K562 (cell line): ENCODE data around the gene ADGRB3. TPM values are rescaled to one million over a fixed set of nuclear protein-coding genes. Genes with fewer than 3 reads are reported as not detected.

ENCODE experiments used
- ATAC-seq: fragments of 200-7000 bp; cut with Tn5 transposase; 3 replicates; pipeline ENCODE4 v1.9.1; 2020; ENCODE audit warnings: moderate library complexity
- BruUV-seq: library from RNA; stranded (reverse); fragments of 400-500 nt; replicated peaks from 2 replicates; lab custom pipeline; 2021; lab: Mats Ljungman, UMichigan
- CTCF ChIA-PET: fragments of 300-600 bp; formaldehyde crosslinking; extraction: SDS; loops from one replicate; lab custom pipeline; 2021; ENCODE audit warnings: low intra/inter-chr PET ratio; lab: Yijun Ruan, JAX
- POLR2A ChIA-PET: fragments of 300-600, 350-650 bp; sonication (Branson Sonifier 250); formaldehyde crosslinking; extraction: SDS; loops from one replicate; lab custom pipeline; 2021; ENCODE audit warnings: antibody characterized with exemption, inconsistent platforms; lab: Yijun Ruan, JAX
- DNase-seq, 4 experiments: peaks; one replicate each; pipeline versions ENCODE4 v3.0.0 to v3.0.0-alpha.2; 2011 to 2018; ENCODE audit warnings: low spot score in 3 of 4, mixed read lengths in 3 of 4; ENCODE audit errors: extremely low read depth in 1 of 4
- FAIRE-seq: peaks from 2 replicates; lab custom pipeline; 2011; peaks lifted over from hg19 to GRCh38; lab: Jason Lieb, UNC
- H2AFZ ChIP-seq: 2 replicates; pipeline ENCODE4 v1.6.0; 2011; ENCODE audit warnings: low read depth, low read length, control low read depth, inconsistent platforms
- H3K27ac ChIP-seq: fragments of 200-600 bp; 3 replicates; pipeline ENCODE4 v1.8.0; 2011; ENCODE audit warnings: low read depth, mild to moderate bottlenecking, control low read depth, inconsistent platforms, low read length, moderate library complexity, mixed read lengths; ENCODE audit errors: extremely low read depth
- H3K27me3 ChIP-seq, 2 experiments: fragments of 300-600 bp in 1 of 2; 2 replicates in 1 of 2; 3 replicates in 1 of 2; pipeline versions ENCODE4 v1.6.0 to v1.8.0; 2011; ENCODE audit warnings: inconsistent platforms in 2 of 2, low read length in 2 of 2, mild to moderate bottlenecking in 1 of 2, mixed read lengths in 1 of 2, moderate library complexity in 1 of 2; ENCODE audit not compliant: control insufficient read depth in 2 of 2, insufficient read depth in 2 of 2
- H3K36me3 ChIP-seq: fragments of 300-600 bp; 3 replicates; pipeline ENCODE4 v1.8.0; 2011; ENCODE audit warnings: mild to moderate bottlenecking, low read length, inconsistent platforms; ENCODE audit not compliant: control insufficient read depth, insufficient read depth
- H3K4me1 ChIP-seq, 2 experiments: fragments of 200-600 bp in 1 of 2; replicated peaks in 1 of 2; 2 replicates in 1 of 2; 3 replicates in 1 of 2; pipeline versions ENCODE4 v1.5.1 to v1.8.0; 2011; ENCODE audit warnings: inconsistent platforms in 2 of 2, low read length in 2 of 2, mild to moderate bottlenecking in 1 of 2, mixed read lengths in 1 of 2, moderate library complexity in 1 of 2; ENCODE audit not compliant: control insufficient read depth in 2 of 2, insufficient read depth in 2 of 2
- H3K4me2 ChIP-seq: 2 replicates; pipeline ENCODE4 v1.6.1; 2011; ENCODE audit warnings: low read length, control low read depth, inconsistent platforms, mixed read lengths; ENCODE audit not compliant: insufficient read depth
- H3K4me3 ChIP-seq: fragments of 200-600 bp; sonication (generic), shearing (Covaris generic); 2 replicates; pipeline ENCODE4 v1.5.1; 2016; ENCODE audit warnings: control low read depth, inconsistent platforms
- H3K79me2 ChIP-seq: fragments of 200-600 bp; 3 replicates; pipeline ENCODE4 v1.8.0; 2011; ENCODE audit warnings: low read length, inconsistent platforms; ENCODE audit not compliant: control insufficient read depth, insufficient read depth
- H3K9ac ChIP-seq, 2 experiments: 2 replicates each; pipeline versions ENCODE4 v1.6.0 to v1.6.1; 2011; ENCODE audit warnings: low read depth in 2 of 2, low read length in 2 of 2, control low read depth in 1 of 2, inconsistent platforms in 1 of 2, mild to moderate bottlenecking in 1 of 2, mixed read lengths in 1 of 2; ENCODE audit not compliant: insufficient read depth in 1 of 2
- H3K9me1 ChIP-seq: one replicate; pipeline ENCODE4 v1.6.0; 2011; ENCODE audit warnings: inconsistent platforms, mild to moderate bottlenecking, low read length, moderate library complexity; ENCODE audit not compliant: control insufficient read depth, insufficient read depth
- H3K9me3 ChIP-seq: replicated peaks from 2 replicates; pipeline ENCODE4 v1.5.1; 2011; ENCODE audit warnings: low read depth, low read length, inconsistent platforms; ENCODE audit not compliant: control insufficient read depth, insufficient read depth
- H4K20me1 ChIP-seq: replicated peaks from 2 replicates; pipeline ENCODE4 v1.6.1; 2011; ENCODE audit warnings: low read length, inconsistent platforms, mixed read lengths; ENCODE audit not compliant: control insufficient read depth, insufficient read depth
- ZNF407 ChIP-seq: fragments of 450-650 bp; IDR thresholded peaks from 2 replicates; pipeline ENCODE4 v1.6.1; 2016; ENCODE audit warnings: low read depth
- ZNF431 ChIP-seq: sonication (generic); formaldehyde crosslinking; IDR thresholded peaks from 2 replicates; pipeline ENCODE4 v1.8.0; 2022; ENCODE audit warnings: mild to moderate bottlenecking, missing genetic modification reagents
- WGBS: fragments of 100-300 bp; shearing (Covaris generic); methylation state at CpG from one replicate; pipeline ENCODE4 v1.1.6; 2016; ENCODE audit warnings: low coverage, mixed read lengths; ENCODE audit not compliant: insufficient coverage; ENCODE audit errors: missing lambda C conversion rate; 5-methylcytosine and 5-hydroxymethylcytosine counted together
- in situ Hi-C: fragments of 300-500 bp; cut with MboI; formaldehyde crosslinking; loops from 4 replicates; pipeline ENCODE4 v1.15.0; 2018; ENCODE audit warnings: inconsistent platforms, mixed read lengths
- intact Hi-C: fragments of 100-400 bp; cut with micrococcal nuclease; formaldehyde crosslinking; loops from 2 replicates; pipeline ENCODE4 v1.14.2; 2022
- polyA plus RNA-seq, 8 experiments: library from polyadenylated mRNA; depleted of rRNA in 4 of 8; stranded (reverse) in 5 of 8; unstranded in 3 of 8; fragments of >200 nt; fragmentation: Nextera tagmentation in 2 of 8; fragmentation: Illumina TruSeq in 1 of 8; extraction: Ambion mirVana in 2 of 8; extraction: Trizol in 1 of 8; gene quantifications; 2 replicates each; pipeline versions ENCODE4 v1.2.1 to v1.2.3, GENCODE V29; 2011 to 2014; ENCODE audit warnings: inconsistent platforms in 1 of 8, missing spikeins in 1 of 8
- total RNA-seq, 7 experiments: library from RNA; depleted of rRNA in 6 of 7; stranded (reverse); fragments of >200 nt in 6 of 7; fragmentation: Illumina TruSeq in 2 of 7; extraction: Trizol in 2 of 7; gene quantifications; 2 replicates each; pipeline versions ENCODE4 v1.2.1 to v1.2.3, GENCODE V29; 2011 to 2021; ENCODE audit warnings: low replicate concordance in 1 of 7

ADGRB3 gene
- total and polyA plus RNA-seq, 9 of the 15 experiments (the other 6 are each of a cell fraction or from before 2014, with no cell fraction given): 0.90 to 7.8 (median 2.4) TPM

GRCh38 chr6:69128411-69128810 lies 493.3 kb downstream of the ADGRB3 start:
- Histone ChIP-seq H3K4me1 (no peaks in the 10 kb centered on the region), H3K27me3 (no peaks in the 10 kb centered on the region), H3K9ac (no peak overlapping the region), H3K9me1 (no peaks in the 10 kb centered on the region), H3K4me3 (no peak overlapping the region), H4K20me1 (no peaks in the 10 kb centered on the region), H3K9me3 (no peaks in the 10 kb centered on the region), H3K4me2 (no peak overlapping the region), H2AFZ (no peak overlapping the region), H3K36me3 (no peaks in the 10 kb centered on the region), H3K79me2 (no peaks in the 10 kb centered on the region), H3K27ac (no peak overlapping the region)
- DNase-seq: no peak
- in situ Hi-C loops: no loop called here
- WGBS: 2% methylated on average over 2 of the region's 2 CpGs
- no TSS peak for BruUV-seq
- no peak for TF ChIP-seq ZNF407
- TF ChIP-seq ZNF431: no peak
- ChIA-PET CTCF (no interaction called here), POLR2A (interaction anchor here (0.7 kb wide), 1 partner anchor 646 kb away, joined by 3 read pairs; no protein-coding TSS in a partner anchor)
- no peak for FAIRE-seq
- no peak for ATAC-seq
- intact Hi-C loops: no loop called here
